ENCODE measurements around the gene MAST4. TPM values are rescaled to one million over a fixed set of nuclear protein-coding genes. Genes with fewer than 3 reads are reported as not detected.
A peak's percentile ranks its signal among the peaks of the same experiment; 100 is the strongest.

The MAST4 gene
- total and polyA plus RNA-seq, 2 of the 4 experiments (the other 2 are of a cell fraction), result 4.8 to 6.8 TPM

GRCh38 chr5:66945389-66946349 is 349.5 kb downstream of the MAST4 start:
- CTCF ChIA-PET, result no interaction called here
- Histone ChIP-seq H4K5ac (ENCODE audit: low read depth, low read length) (no peak overlapping the region), H3K14ac (replicated peaks; ENCODE audit: low read depth, low read length) (no peak overlapping the region), H2AK5ac (ENCODE audit: low read depth, low read length) (no peak overlapping the region), H2AK9ac (replicated peaks; ENCODE audit: low read depth, low read length, poor library complexity) (no peak overlapping the region), H3K4ac (ENCODE audit: low read depth, low read length) (no peak overlapping the region), H2BK15ac (ENCODE audit: low read depth, low read length) (no peak overlapping the region), H3K4me2 (ENCODE audit: low read depth, low read length) (no peak overlapping the region), H2AFZ (replicated peaks; ENCODE audit: low read length, poor library complexity) (no peak overlapping the region), H3K79me1 (ENCODE audit: low read depth in 1 of 2, low read length in 2 of 2) (no peaks in the 10 kb centered on the region), H4K91ac (ENCODE audit: insufficient read depth, low read depth, low read length) (no peak overlapping the region), H3K4me1 (ENCODE audit: control insufficient read depth, insufficient read depth, low read length) (no peaks in the 10 kb centered on the region), H3K27me3 (ENCODE audit: control insufficient read depth, insufficient read depth, low read length) (no peaks in the 10 kb centered on the region), H2BK20ac (ENCODE audit: low read depth, low read length) (no peak overlapping the region), H2BK5ac (ENCODE audit: low read depth, low read length, poor library complexity, severe bottlenecking) (no peak overlapping the region), H3K9me3 (ENCODE audit: control insufficient read depth, insufficient read depth, low read length) (no peaks in the 10 kb centered on the region), H4K8ac (ENCODE audit: low read depth in 2 of 2, low read length in 2 of 2) (no peak overlapping the region), H4K20me1 (ENCODE audit: insufficient read depth, low read length) (no peaks in the 10 kb centered on the region), H3K4me3 (ENCODE audit: insufficient read depth, low read depth, low read length) (no peak overlapping the region), H3K9ac (ENCODE audit: low read depth, low read length) (no peak overlapping the region), H3K9me1 (ENCODE audit: insufficient read depth, low read length) (no peaks in the 10 kb centered on the region), H3K56ac (ENCODE audit: extremely low read depth, insufficient read depth, low read length) (no peak overlapping the region), H3K23ac (ENCODE audit: low read depth, low read length) (no peak overlapping the region), H3K18ac (ENCODE audit: low read depth, low read length) (no peak overlapping the region), H3K36me3 (ENCODE audit: control insufficient read depth, insufficient read depth, low read length) (no peaks in the 10 kb centered on the region), H2BK120ac (ENCODE audit: low read depth, low read length) (no peak overlapping the region), H3K27ac (ENCODE audit: insufficient read depth, low read length) (no peak overlapping the region)
- ATAC-seq (ENCODE audit: low read depth) (no peak), DNase-seq (peak; percentile 24)
- BruUV-seq (replicated peaks), result no TSS peak
- POLR2A ChIA-PET (ENCODE audit: unreplicated experiment), result no interaction called here
- intact Hi-C loops (cut with micrococcal nuclease) (no loop called here), in situ Hi-C loops (cut with MboI; ENCODE audit: low sequenced_read_pairs) (no loop called here), dilution Hi-C loops (cut with HindIII; ENCODE audit: low sequenced_read_pairs, unreplicated experiment) (no loop called here)
- no CpG with 5 or more reads among the region's 7 CpGs for WGBS, 2 experiments (ENCODE audit: extremely low coverage in 2 of 2, insufficient read length in 1 of 2)
- TF ChIP-seq RFX5 (IDR thresholded peaks at IDR 0.05; ENCODE audit: low read depth, low read length) (no peak), ELK1 (IDR thresholded peaks at IDR 0.05; ENCODE audit: borderline replicate concordance, low read depth, low read length) (no peak), POLR2A (IDR thresholded peaks at IDR 0.05; ENCODE audit: low read depth, low read length) (no peak), MAFK (IDR thresholded peaks at IDR 0.05; ENCODE audit: low read depth, low read length) (no peak), NFE2L2 (IDR thresholded peaks at IDR 0.05; ENCODE audit: low read depth, low read length) (no peak), MXI1 (IDR thresholded peaks at IDR 0.05; ENCODE audit: borderline replicate concordance, low read depth, low read length) (no peak), RCOR1 (IDR thresholded peaks at IDR 0.05; ENCODE audit: insufficient replicate concordance, low read length) (no peak), CHD1 (IDR thresholded peaks at IDR 0.05; ENCODE audit: low read depth, low read length) (no peak), FOS (IDR thresholded peaks at IDR 0.05; ENCODE audit: low read depth, low read length) (no peak), USF2 (IDR thresholded peaks at IDR 0.05; ENCODE audit: low read depth, low read length) (no peak), RAD21 (IDR thresholded peaks at IDR 0.05; ENCODE audit: low read length) (no peak), CTCF (conservative IDR thresholded peaks at IDR 0.05; ENCODE audit: low read depth, low read length) (no peak), CEBPB (IDR thresholded peaks at IDR 0.05; ENCODE audit: low read depth, low read length) (no peak), MAZ (IDR thresholded peaks at IDR 0.05; ENCODE audit: borderline replicate concordance, low read depth, low read length) (no peak), SMC3 (IDR thresholded peaks at IDR 0.05; ENCODE audit: low read depth, low read length) (no peak)

Data from IMR-90 (cell line).